Nucleus accumbens (tissue), 56 donors: Measurements from ENCODE around the gene ANGPTL2.

Experiments used
- DNase-seq, 56 donors: peaks; one replicate each; lab custom pipeline; 2025; lab: John Stamatoyannopoulos, UW

Gene ANGPTL2

DNA sequence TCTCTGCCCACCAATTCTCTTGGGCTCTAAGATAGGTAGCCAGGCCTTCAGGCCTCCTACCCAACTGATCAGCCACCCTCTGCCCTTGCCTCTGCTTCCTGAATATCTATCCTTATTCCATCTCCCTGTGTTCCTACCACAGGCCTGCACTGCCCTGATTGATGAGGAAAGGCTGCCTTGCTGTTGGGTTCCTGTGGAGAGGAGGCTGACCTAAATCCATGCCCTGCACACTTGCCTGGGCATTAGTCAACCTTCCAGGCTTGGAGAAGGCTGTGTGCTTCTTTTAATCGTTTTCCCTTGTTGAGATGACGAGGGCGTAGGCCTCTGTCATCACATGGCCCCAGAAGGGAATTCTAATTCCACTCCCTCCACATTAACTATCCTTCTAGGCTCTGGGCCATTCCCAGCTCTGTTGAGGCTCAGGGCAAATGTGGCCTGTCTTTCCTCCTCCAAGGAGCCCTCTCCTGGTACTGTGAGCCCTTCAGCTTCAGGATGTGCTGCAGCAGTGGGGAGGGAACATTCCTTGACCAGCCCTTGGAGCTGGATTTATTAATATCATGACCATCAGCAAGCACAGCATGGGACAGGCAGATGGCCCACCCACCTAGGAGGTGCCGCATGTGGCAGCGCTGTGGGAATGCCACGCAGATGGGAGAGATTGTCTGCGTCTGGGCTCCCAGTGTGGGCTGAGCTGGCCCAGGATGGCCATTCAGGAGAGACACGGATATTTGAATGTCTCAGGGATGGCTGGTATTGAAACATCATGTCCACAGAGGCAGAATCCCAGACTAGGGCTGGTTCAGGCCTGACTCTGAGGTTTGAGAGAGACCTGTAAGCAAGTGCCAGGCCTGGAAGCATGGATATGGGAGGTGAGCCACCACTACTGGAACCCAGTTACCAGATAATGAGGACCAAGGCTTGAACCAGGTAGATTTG lies 40.9 kb downstream of the ANGPTL2 start:
- DNase-seq, result no peak

DNA sequence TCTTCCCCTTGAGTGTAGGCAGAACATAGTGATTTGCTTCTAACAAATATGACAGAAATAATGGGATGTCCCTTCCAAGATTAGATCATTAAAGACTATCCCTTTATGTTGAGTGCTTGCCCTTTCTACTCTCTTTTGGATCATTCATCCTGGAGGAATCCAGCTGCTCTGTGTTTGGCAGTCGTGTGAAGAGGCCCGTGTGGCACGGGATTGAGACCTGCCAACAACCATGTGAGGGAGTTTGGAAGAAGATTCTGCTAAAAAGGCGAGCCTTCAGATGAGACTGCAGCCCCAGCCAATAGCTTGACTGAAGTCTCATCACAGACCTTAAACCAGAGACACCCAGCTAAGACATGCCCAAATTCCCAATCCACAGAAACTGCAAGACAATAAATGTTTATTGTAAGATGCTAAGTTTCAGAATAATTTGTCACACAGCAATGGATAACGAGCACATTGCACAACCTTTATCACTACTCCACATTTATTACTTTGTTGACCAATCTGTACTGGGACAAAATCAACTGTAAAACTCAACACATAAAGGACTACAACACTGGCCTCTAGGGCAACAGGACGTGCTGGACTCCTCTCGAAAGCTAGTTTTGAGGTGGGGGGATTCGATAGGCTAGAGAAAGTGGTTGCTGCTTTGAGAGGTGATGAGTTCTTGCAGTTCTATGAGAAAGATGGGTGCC lies 42.8 kb downstream of the ANGPTL2 start:
- DNase-seq, result no peak

DNA sequence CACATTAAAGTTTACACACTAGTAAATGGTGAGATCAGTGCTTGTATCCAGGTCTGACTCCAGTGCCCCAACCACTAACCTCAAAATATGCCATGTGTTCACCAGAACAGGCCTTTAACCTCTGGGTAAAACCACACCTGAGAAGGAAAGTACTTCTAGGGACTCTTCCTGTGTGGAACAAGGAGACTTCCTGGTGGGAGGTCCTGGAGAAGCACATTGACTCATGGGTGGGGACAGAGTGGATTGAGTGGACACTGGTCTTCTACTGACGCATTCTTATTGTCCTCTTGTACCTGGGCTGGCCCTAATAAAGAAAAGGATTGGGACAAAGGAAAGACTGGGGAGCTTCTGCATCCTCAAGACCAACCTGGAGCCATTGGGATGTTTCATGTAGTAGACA lies 43.4 kb downstream of the ANGPTL2 start:
- DNase-seq, result no peak

DNA sequence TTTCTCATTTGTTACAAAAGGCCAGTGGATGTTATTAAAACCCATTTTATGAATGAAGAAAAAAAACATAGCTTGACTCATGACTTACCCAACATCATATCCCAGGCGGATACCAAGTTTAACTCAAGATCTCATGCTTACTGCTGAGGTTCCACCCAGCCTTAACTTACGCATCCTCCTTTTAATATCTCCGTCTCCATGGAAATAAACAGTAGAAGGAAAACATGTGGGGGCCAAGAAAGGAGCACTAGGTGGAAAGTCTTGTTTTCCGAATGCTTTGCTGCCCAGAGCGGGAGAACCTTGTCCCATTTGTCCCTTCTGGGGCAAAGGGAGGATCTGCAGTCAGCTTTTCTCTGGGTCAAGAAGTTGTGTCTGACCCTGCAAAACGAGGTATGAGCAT lies 44.1 kb downstream of the ANGPTL2 start:
- DNase-seq, result no peak

DNA sequence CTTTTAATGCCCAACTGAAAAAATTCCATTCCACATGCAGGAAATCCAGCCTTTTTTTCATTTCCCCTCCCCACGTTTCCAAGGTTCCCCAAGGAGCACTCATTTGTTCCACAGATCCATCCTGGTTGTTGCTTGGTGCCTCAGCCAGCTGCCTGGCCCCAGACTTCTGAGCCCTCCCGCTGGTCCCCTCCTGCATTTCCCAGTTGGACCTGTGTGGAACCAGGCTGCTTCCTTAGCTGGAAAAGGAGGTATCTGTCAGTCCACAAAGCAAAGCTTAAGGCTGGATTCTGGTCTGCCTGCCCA lies 44.8 kb downstream of the ANGPTL2 start:
- DNase-seq, result no peak

DNA sequence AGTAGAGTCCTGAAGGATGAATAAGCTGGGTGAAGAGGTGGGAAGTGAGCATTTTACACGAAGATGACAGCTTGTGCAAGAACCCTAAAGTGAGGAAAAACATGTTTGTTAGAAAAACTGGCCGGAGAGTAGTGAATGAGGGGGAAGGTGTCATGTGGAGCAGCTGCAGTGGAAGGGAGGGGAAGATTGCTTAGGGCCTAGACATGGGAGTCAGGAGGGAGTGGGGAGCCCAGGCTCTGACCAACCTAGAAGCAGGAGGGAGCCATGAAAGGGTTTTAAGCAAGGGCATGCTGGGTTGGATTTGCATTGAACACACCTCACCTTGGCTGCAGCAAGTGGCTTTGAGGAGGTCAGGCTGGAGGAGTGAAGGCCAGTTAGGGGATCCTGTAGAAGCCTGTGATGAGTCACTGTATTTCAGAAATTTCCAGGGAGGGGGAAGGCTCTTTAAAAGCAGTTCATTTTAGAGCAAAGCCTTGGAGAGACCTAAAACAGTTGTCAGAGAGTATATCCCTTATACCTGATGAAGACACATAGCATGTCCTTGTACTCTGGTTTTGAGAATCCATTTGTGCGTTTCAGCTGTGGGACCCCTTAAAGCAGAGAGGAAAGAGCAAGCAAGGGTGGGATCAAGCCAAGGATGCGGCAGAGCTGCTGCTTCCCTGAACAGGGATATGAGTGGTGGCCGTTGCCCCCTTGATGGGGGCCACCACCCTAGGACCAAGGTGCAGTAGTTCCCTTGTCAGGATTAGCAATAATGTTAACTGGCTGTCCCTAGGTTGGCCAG lies 45.4 kb downstream of the ANGPTL2 start:
- no peak for DNase-seq

DNA sequence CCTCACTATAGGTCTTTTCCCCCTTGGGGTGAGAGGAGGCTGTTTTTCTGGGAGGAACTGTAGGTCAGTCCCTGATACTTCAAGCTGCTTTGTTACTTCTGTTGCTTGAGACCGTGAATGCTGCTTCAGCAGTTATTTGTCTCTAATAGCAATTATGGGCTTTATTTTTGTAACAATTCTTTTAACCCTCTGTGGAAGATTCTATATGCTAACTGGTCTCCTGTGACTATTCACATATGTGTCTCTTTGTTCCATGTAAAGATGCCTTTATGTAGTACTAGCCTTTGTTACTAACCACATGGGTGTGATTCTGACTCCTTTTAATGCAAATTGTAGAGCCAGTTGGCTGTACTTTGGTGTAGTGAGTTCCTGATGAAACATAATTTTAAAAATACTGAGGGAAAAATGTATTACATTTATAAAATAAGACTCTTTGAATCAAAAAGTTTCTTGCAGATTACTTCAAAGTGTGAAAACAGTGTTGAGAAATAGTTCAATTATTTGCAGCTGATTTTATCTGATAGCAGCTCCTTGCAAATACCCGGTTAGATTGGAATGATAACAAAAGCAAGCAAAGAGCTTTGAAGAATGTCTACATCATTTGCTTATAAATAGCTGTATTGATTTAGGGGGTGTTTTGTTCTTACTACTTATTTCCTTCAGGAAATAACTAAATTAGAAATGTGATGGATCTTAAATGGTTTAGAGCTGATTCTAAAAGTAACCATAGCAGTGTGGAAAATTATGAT lies 46.6 kb downstream of the ANGPTL2 start:
- no peak for DNase-seq

DNA sequence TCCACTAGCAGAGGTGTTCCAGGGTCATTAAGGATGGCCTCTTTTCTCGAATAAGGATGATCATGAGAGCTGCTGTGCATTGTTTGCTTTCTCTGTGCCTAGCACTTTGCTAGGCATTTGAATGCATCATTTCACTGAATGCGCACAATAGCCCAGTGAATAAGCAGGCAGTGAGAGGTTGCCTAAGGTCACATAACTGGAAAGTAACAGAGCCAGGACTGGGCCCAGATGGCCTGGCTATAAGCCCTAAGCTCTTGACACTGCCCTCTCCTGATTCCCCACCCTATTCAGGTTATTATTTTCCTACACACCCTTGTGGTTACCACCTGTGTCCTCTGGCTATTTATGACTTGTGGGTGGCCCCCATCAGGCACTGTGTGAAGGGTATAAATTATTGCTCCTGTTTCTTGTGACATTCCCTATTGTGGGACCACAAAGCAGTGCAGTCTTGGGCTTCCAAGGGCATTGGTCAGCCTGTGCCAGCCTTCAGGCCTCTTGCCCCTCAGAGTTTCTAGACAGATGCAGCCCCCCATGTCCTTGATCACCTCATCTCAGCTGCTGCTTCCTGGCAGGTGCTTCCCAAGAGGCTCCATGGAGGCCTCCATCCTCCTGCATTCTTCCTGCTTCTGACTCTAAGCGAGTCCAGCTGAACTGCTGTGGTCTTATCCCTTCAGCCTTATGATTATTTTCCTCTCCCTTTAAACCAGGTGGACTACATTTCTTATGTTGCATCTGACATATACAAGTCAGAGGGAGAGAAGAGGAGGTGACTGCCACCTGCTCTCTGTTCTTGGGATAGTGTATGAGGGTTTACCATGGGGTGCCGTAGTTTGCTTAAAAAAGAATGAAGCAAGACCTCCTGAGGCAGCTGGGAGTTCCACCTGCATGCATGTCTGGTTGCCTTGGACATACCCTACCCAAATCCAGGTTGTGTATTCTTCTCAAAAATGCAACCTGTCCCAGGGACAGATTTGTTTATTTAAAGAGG lies 47.6 kb downstream of the ANGPTL2 start:
- peak in 34 of 56 donors; percentile 7 to 76 (median 40) for DNase-seq

DNA sequence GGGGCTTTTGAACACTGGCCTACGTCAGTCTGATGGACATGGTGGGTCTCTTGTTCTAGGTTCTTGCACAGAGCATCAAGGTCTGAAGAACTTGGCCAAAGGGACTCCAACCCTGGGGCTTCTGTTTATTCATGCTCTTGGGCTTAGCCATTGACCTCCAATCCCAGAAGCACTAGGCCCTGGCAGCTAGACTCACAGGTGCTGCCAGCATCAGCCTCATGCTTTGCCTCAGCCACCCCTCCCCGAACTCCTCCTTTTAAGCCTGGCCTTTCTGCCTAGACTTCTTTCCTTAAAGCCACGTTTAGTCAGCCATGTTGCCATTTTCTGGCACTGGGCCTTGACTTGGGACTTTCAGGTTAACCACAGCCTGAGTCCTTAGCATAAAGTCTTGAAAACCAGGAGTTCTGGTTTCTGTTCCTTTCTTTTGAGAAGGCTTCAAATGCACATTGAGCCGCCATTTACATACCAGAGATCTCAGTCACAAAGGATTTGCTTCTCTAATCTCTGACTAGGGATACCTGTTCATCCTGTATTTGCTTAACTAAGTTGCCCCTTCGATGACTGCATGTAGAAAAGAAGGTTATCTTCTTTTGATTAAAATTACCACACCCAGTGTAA lies 54.7 kb downstream of the ANGPTL2 start:
- DNase-seq, result no peak

DNA sequence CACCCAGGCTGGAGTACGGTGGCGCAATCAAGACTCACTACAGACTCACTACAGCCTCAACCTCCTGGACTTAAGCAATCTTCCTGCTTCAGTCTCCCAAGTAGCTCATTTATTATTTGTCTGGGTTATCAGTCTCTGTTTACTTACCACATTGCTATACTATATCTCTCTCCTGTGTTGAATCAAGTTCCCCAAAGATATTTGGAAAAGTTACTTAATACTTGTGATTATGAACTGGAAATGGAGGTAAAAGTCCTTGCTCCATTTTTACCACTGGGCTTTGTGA lies 55.6 kb downstream of the ANGPTL2 start:
- DNase-seq, result no peak

DNA sequence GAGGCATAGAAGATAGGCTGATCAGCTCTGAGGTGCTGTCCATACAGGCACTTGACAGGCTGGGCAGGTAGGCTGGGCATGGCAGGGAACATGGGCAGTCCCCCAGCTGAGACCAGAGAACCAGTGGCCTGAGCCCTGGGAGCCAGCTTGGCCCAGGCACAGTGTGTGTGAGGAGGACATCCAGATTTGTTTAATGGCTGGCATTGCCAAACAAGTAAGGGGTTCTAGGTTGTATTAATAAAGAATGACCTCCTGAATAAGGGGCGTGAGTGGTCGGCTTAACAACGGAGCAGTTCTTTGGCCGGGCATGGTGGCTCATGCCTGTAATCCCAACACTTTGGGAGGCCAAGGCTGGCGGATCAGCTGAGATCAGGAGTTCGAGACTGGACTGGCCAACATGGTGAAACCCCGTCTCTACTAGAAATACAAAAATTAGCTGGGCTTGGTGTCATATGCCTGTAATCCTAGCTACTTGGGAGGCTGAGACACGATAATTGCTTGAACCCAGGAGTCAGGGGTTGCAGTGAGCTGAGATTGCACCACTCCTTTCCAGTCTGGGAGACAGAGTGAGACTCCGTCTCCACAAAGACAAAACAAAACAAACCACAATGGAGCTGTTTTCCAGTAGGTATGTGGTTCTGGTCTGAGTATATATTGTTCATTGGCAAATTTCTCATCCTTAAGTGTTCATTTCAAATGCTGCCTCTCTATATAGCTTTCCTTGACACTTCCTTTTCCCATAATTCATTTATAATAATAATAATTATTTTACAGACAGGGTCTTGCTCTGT lies 56.2 kb downstream of the ANGPTL2 start:
- DNase-seq, result no peak

DNA sequence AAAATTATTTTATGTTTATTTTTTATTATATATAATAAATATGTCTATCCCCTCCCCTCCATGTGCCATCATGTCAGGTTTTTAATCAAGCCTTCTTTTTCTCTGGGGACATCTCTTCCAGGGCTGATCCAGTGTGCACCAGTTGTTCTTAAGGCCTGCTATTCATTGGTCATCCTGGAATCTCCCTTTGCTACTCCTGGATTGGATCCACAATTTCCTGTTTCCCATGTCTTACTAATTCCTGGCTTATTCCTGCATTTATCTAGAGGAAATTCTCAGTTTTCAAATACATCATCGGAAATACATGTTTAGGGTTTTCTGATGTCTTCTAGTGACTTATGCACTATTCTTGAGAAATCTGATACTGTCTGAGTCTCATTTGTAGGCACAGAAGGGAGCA lies 56.8 kb downstream of the ANGPTL2 start:
- no peak for DNase-seq

DNA sequence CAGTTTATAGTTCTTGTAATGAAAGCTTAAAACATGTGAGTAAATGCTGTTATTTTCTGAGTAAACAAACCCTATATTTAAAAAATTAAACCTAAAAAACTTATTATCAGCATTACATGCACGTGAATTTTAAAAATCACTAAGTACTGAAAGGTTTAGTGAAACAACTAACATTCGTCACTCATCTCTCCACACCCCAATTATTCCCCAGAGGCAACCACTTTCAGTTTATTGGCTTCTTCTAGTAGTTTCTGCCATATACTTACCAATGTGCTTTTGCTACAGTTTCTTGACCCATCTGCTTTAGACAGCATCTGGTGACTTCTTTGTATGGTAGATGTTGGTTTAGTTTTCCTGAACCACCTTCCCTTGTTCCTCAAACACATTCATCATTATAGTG lies 58.1 kb downstream of the ANGPTL2 start:
- DNase-seq, result no peak

DNA sequence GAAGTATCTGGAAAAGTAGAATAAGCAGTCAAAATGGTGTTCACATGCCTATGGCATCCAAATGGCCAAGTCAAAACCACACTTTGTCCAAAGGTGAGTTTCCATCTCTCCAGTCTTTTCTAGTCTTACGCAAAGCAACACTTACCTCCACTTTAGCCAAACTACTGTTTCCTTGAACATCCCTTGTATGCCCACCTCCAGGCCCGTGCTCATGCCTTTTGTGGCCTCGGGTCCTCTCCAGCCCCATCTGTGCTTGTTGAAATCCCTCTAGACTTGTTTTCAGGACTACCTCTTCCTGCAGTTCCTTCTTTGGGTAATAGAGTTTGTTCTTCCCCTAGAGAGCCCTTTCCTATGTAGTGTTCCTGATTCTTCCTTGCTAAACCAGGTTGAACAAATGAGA lies 61.0 kb downstream of the ANGPTL2 start:
- DNase-seq, result no peak

DNA sequence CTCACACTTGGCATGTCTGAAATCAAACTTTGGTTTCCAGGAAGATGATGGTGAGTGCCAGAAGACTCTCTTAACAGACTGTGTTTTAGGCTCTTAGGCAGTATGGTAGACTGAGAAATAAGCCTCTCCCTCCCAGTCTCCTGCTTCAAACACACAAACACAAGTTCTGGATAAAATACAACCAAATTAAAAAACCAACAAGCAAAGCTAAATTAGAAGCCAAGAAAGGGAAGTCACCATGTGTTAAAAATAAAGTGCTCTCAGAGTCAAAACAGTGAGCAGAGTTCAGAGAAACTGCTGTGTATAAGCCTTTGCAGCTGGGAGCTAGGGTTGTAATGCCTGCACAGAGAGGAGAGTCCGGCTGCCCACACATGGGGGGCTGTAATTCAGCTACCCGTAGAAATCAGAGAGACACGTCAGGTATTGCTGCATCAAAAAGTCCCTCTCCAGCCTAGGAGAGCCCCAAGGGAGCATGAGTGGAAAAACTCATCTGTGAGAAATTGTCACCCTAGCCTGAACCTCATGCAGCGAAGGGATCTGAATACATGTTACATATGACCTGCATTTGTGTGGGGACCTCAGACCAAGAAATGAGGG lies 62.6 kb downstream of the ANGPTL2 start:
- DNase-seq, result no peak

DNA sequence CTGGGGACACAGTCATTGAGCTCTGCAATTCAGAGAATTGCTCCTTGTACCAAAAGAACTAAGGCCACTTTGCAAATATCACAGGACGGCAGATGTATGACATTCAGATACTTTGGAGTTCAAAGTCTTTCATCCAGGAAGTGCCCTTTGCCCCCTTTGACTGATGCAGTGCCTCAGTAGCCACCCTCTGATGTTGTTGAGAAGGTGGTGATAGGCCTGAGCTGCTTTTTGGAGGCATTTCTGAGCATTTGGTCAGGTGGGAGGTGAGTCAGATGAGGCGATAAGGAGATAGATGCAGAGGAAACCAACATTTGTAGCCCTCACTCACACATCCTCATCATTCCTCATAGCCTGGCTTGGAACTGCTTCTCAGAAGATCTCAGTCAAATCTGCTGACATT lies 63.4 kb downstream of the ANGPTL2 start:
- no peak for DNase-seq

DNA sequence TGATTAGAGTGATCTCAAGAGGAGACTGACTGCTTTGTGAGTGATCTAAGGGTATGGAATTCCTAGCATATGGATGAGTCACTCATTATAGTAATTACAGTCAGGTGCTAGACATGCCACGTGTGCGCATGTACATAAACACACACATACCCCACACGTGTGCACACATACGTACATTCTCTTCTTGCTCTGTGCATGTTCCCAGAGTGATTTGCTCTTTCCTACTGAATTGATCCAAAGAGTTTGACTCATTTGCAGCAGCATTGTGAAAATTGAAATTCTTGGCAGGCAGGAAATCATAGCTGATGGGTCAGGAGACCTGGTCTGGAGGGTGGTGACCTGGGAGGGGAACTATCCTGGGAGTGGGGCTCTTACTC lies 63.8 kb downstream of the ANGPTL2 start:
- DNase-seq, result no peak
